Esophagus mucosa (tissue), 1 donor: ENCODE results near the gene RFX3. TPM values are rescaled to one million over a fixed set of nuclear protein-coding genes. Genes with fewer than 3 reads are reported as not detected.
"Not testable (repeated sequence)": the region's sequence is repeated elsewhere in the genome, so short reads cannot be mapped to it uniquely, and the experiment has no call there.

ENCODE experiments used
- ATAC-seq: fragments of 200-7000 bp; cut with Tn5 transposase; one replicate; pipeline ENCODE4 v1.9.1; 2020
- total RNA-seq: library from RNA; stranded (reverse); gene quantifications from one replicate; pipeline ENCODE4 v1.2.4, GENCODE V29; 2023
- donor health status: DM: yes; HTN: yes; CAD: no.

The RFX3 gene
- total RNA-seq, 1 donor from 2014 or later = 3.5 TPM

GRCh38 chr9:3342159-3342777, 183.5 kb downstream of the RFX3 start:
- ATAC-seq = no peak

- ATAC-seq = peak; percentile 62
Observed at GRCh38 chr9:3337515-3338225, 188.1 kb downstream of the RFX3 start.

GRCh38 chr9:3336951-3337350, 188.8 kb downstream of the RFX3 start:
- ATAC-seq = no peak

GRCh38 chr9:3332802-3333201, 193.0 kb downstream of the RFX3 start:
- no peak for ATAC-seq

- ATAC-seq = no peak
Observed at GRCh38 chr9:3331801-3332200, 194.0 kb downstream of the RFX3 start.

- ATAC-seq = no peak
Observed at GRCh38 chr9:3330792-3331420, 194.9 kb downstream of the RFX3 start.

- no peak for ATAC-seq
Observed at GRCh38 chr9:3329361-3329760, 196.4 kb downstream of the RFX3 start.

GRCh38 chr9:3323714-3324113, 202.1 kb downstream of the RFX3 start:
- no peak for ATAC-seq

GRCh38 chr9:3321186-3321585, 204.6 kb downstream of the RFX3 start:
- ATAC-seq = no peak

GRCh38 chr9:3312595-3312994, 213.2 kb downstream of the RFX3 start:
- ATAC-seq = not testable (repeated sequence)

GRCh38 chr9:3308609-3309008, 217.2 kb downstream of the RFX3 start:
- ATAC-seq = no peak

- ATAC-seq = not testable (repeated sequence)
Observed at GRCh38 chr9:3304388-3304787, 221.4 kb downstream of the RFX3 start.

- no peak for ATAC-seq
Observed at GRCh38 chr9:3299872-3300271, 225.9 kb downstream of the RFX3 start.

- ATAC-seq = no peak
Observed at GRCh38 chr9:3296536-3296935, 229.3 kb downstream of the RFX3 start.

GRCh38 chr9:3292311-3292710, 233.5 kb downstream of the RFX3 start:
- no peak for ATAC-seq

- no peak for ATAC-seq
Observed at GRCh38 chr9:3290231-3290840, 235.5 kb downstream of the RFX3 start.

- no peak for ATAC-seq
Observed at GRCh38 chr9:3288686-3289085, 237.1 kb downstream of the RFX3 start.

GRCh38 chr9:3285365-3286161, 240.2 kb downstream of the RFX3 start:
- no peak for ATAC-seq

GRCh38 chr9:3282365-3282764, 243.4 kb downstream of the RFX3 start:
- no peak for ATAC-seq

GRCh38 chr9:3281399-3281798, 244.4 kb downstream of the RFX3 start:
- no peak for ATAC-seq

GRCh38 chr9:3277200-3277599, 248.6 kb downstream of the RFX3 start:
- ATAC-seq = no peak

GRCh38 chr9:3271581-3271980, 254.2 kb downstream of the RFX3 start:
- ATAC-seq = no peak

GRCh38 chr9:3271157-3271556, 254.6 kb downstream of the RFX3 start:
- no peak for ATAC-seq
